Eye (tissue), 1 donor: ENCODE data around the gene AHDC1.
A peak's percentile ranks its signal among the peaks of the same experiment; 100 is the strongest.

Source experiments
- DNase-seq: peaks from one replicate; pipeline ENCODE4 v3.0.0-alpha.2; 2015

The AHDC1 gene

GRCh38 chr1:27574871-27575831, 28.8 kb downstream of the AHDC1 start:
- DNase-seq: peak; percentile 88

DNA sequence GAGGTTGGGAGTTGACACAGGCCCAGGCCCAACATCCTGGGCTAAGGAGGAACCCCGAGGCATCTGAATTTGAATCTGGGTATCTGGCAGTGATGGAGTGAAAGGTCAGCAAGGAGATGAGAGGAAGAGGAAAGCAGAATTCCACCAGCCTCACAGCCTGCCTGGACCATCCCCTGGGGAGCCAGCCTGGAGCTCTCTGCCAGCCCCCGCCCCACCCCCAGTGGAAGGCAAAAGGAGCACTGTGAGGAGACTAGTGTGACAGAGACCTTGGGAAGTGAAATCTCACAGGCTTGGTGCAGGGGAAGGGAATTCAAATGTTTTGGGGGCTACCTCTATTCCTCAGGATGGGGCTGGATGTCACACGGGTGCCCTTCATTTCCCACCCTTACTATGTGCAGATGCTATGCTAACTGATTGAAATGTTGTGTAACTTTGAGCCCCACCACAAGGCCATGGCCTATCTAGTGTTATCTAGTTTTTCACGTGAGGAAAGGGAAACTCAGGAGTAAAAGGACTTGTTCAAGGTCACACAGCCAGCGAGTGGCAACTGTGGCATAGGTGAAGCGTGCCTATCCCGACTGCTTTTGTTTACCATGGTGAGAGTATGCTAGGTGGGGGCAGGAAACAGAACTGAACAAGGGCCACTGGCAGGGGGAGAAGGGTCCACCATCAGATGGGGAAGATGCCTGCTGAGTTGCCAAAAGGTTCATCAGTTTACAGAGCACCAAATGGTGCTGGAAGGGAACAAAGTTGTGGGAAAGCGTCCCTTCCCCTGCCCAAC, 29.8 kb downstream of the AHDC1 start:
- peak; percentile 32 for DNase-seq

DNA sequence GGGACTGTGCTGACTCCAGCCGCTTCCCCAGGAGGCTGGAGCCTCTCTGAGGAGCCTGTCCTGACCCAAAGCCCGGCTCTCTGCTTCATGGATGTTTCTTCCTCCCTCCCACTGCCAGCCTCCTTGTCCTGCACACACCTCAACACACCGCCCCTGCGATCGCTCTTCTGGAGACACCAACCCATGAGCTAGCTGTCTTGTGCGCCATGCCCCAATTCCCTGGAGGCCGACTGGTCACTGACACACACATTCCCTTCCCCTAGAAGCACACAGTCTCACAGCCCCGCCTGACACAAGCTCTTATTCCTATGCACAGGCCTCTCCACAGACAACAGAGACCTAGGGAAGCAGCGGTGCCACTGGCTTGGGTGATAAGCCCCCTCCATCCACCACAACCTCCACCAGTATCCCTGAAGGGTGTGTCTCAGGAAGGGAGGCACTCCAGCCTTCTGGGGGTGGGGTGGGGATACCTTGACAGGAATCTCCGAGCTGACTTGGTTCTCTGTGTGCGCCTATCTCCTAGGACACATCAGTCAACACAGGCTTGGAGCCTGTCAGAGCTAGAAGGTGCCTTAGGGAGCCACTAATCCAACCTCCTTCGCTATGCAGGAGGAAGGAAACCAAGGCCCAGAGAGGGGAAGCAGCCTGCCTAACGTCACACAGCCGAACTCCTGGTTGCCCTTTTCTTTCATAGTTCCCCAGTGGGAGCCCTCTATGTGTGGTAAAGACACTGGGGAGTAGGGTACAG, 31.1 kb downstream of the AHDC1 start:
- DNase-seq: peak; percentile 88

GRCh38 chr1:27572019-27572678, 31.8 kb downstream of the AHDC1 start:
- no peak for DNase-seq

DNA sequence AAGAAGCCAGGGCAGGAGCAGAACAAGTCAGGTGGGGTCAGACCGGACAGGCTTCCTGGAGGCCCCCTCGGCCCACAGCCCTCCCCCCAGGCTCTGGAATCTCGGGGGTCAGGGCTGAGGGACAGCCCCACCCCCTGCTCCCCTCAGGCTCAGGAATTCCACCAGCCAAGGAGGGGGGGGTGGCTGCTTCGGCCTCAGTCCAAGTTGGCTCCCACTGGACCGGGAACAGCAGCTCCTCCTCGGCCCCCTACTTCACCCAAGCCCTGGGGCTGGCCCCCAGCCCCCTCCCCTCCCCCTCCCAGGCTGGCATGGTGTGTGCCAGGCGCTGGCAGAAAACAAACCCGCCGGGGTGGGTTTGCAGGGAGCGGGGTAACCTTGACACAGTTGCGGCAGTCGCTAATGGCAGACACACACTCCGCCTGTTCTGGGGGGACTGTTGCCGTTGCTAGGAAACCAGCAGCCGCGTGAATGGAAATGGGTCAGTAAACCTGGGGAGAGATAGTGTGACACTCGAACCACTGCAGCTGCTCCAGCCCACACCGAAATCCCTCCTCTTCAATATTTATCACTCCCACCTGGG, 32.4 kb downstream of the AHDC1 start:
- peak; percentile 91 for DNase-seq

- peak; percentile 61 for DNase-seq
Measured at GRCh38 chr1:27570784-27571183, 33.2 kb downstream of the AHDC1 start.

- DNase-seq: no peak
Measured at GRCh38 chr1:27570356-27570755, 33.6 kb downstream of the AHDC1 start.

DNA sequence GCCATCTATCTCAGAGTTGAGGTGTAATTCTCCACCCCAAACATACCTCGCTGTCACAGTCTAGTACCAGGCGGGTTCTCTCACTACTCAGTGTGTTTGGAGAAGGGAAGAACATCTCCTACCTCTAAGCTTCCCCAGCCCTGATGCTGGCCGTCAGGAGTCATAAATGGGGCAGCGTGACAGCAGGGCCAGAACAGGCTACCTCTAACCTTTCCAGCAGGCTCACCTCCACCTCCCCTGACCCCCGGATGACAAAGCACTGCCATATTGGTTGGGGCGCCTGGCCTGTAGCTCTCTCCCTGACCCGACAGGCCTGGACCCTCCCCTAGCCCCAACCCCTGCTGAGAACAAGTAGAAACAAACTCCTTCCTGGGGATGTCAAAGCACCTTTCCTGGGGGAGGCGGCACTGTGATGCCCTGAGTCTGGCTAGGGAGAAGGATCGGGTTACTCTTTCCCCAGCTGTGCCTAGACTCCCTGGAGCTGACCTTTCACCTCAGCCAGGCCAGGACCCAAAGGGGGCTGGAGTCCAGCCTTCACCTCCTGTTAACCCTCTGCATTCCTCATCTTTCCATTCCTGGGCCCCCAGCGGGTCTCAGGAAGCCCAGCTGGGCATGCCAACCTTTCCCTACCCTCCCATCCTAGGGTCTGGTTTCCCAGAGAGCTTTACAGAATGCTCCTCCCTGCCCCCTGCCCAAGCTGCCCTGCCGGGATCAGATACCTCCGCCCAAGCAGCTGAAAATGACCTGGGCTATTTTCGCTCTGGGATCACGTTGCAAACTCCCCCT, 34.2 kb downstream of the AHDC1 start:
- DNase-seq: peak; percentile 19

GRCh38 chr1:27569088-27569460, 34.9 kb downstream of the AHDC1 start:
- DNase-seq: peak; percentile 51

DNA sequence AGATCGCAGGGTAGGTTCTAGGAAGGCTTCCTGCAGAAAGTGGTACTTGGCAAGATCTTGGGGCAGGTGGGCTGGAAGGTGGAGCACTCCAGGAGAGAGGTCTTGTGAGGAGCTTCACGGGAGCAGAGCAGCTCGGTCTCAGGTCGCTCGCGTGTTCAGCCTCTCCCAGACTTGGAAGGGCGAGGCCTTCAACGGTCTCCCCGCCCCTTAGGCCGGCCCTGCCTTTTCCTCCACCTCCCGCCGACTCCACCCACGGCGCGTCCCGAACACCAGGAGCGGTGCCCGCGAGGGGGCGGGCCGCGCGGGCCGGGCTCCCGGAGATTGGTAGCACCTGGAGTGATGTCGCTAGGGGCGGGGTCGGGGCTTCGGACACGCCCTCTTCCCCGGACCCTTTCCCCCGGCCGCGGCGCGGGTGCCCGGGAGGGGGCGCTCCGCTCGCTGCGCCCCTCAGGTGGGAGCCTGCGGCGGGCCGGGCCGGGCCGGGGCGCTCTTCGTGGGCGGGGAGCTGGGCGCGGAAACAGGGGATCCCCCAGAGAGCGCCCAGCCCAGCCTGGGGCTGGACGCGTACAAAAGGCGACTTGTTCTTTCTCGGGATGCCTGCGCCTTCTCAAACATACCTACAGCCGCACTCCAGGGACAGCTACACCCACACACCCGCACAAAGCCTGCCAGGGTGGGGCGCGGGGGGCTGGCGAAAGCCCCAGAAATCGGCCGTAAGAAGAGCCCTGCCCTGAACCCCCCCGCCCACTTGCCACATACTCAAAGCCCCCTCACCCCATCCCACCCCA, 35.5 kb downstream of the AHDC1 start:
- DNase-seq: peak; percentile 95

GRCh38 chr1:27567971-27568299, 36.0 kb downstream of the AHDC1 start:
- DNase-seq: no peak

GRCh38 chr1:27567146-27567526, 36.8 kb downstream of the AHDC1 start:
- peak; percentile 94 for DNase-seq

- DNase-seq: peak; percentile 65
Measured at GRCh38 chr1:27566462-27567145, 37.3 kb downstream of the AHDC1 start.

- no peak for DNase-seq
Measured at GRCh38 chr1:27564710-27565649, 39.0 kb downstream of the AHDC1 start.

- no peak for DNase-seq
Measured at GRCh38 chr1:27563591-27564471, 40.1 kb downstream of the AHDC1 start.

GRCh38 chr1:27563341-27563590, 40.7 kb downstream of the AHDC1 start:
- DNase-seq: no peak

GRCh38 chr1:27562534-27563340, 41.2 kb downstream of the AHDC1 start:
- peak; percentile 33 for DNase-seq
